Activated T-helper 1 cell treated with anti-CD3 and anti-CD28 coated beads, Interleukin-12 subunit alpha, Interleukin-12 subunit beta, Interleukin-2, Interleukin-4 antibody, amounts not matched to agents 30 ng/mL and 10 ng/mL and 1 ng/mL, durations not matched to agents 14 hours and 24 hours and 36 hours (primary cell): ENCODE data around the gene DLAT. TPM values are rescaled to one million over a fixed set of nuclear protein-coding genes. Genes with fewer than 3 reads are reported as not detected.

ENCODE experiments used
- DNase-seq: peaks from one replicate; pipeline ENCODE4 v3.0.0; 2021; ENCODE audit warnings: low spot score
- H3K27ac Mint-ChIP-seq: one replicate; pipeline ENCODE4 v1.8.0; 2021; ENCODE audit warnings: mild to moderate bottlenecking, mixed read lengths
- H3K27me3 Mint-ChIP-seq: one replicate; pipeline ENCODE4 v1.8.0; 2022; ENCODE audit warnings: mild to moderate bottlenecking, moderate library complexity, mixed read lengths; ENCODE audit not compliant: insufficient read depth
- H3K36me3 Mint-ChIP-seq: one replicate; pipeline ENCODE4 v1.8.0; 2021; ENCODE audit warnings: low read depth, mixed read lengths
- H3K4me1 Mint-ChIP-seq: one replicate; pipeline ENCODE4 v1.8.0; 2021; ENCODE audit warnings: low read depth, mixed read lengths
- H3K4me3 Mint-ChIP-seq: one replicate; pipeline ENCODE4 v1.8.0; 2021; ENCODE audit warnings: mild to moderate bottlenecking, moderate library complexity, mixed read lengths
- H3K9me3 Mint-ChIP-seq: one replicate; pipeline ENCODE4 v1.8.0; 2021; ENCODE audit warnings: mixed read lengths
- intact Hi-C: fragments of 100-400 bp; cut with micrococcal nuclease; formaldehyde crosslinking; loops from one replicate; pipeline ENCODE4 v1.15.1; 2024
- total RNA-seq: library from RNA; stranded (reverse); gene quantifications from 2 replicates; pipeline ENCODE4 v1.2.3, GENCODE V29; 2022

The DLAT gene
- total RNA-seq = 52.0 and 54.5 TPM in 2 replicates

GRCh38 chr11:112024773-112025678 lies at the start of gene DLAT:
TSS of gene DLAT (plus strand) at chr11:112025408. CDS start at chr11:112025473, 65 bp downstream.
- Mint-ChIP-seq H3K36me3 (peaks cover 33% of the 10 kb centered on the region), H3K9me3 (no peaks in the 10 kb centered on the region), H3K4me3 (peak within 1 kb of the TSS; percentile 95)

GRCh38 chr11:111976119-111976766 lies 49.0 kb upstream of the DLAT start:
- Mint-ChIP-seq H3K4me1 (no peaks in the 10 kb centered on the region), H3K4me3 (peak overlapping the region; percentile 67), H3K36me3 (peaks cover 5% of the 10 kb centered on the region), H3K9me3 (no peaks in the 10 kb centered on the region), H3K27ac (no peak overlapping the region), H3K27me3 (peaks cover 9% of the 10 kb centered on the region)
- no peak for DNase-seq
- intact Hi-C loops = no loop called here

More at GRCh38 chr11:112024773-112025678, at the start of gene DLAT:
- peak; percentile 80 for DNase-seq
- intact Hi-C loops = loop anchor here (1.0 to 5.0 kb wide), 9 partner anchors 49 to 258 kb away; partner anchors contain the start of genes ALG9, CFAP68, FDXACB1 and NKAPD1
- Mint-ChIP-seq H3K4me1 (peaks cover 14% of the 10 kb centered on the region), H3K27me3 (no peaks in the 10 kb centered on the region), H3K27ac (peak within 1 kb of the TSS; percentile 100)

- Mint-ChIP-seq H3K27me3 (peaks cover 9% of the 10 kb centered on the region), H3K9me3 (no peaks in the 10 kb centered on the region)
Measured at GRCh38 chr11:111976767-111977145, 48.5 kb upstream of the DLAT start.

GRCh38 chr11:111977146-111978027 lies 47.8 kb upstream of the DLAT start:
- Mint-ChIP-seq H3K27ac (no peak overlapping the region), H3K4me1 (peaks cover 9% of the 10 kb centered on the region), H3K4me3 (peak overlapping the region; percentile 74), H3K27me3 (peaks cover 9% of the 10 kb centered on the region), H3K9me3 (no peaks in the 10 kb centered on the region), H3K36me3 (peaks cover 7% of the 10 kb centered on the region)
- intact Hi-C loops = no loop called here
- no peak for DNase-seq

More at GRCh38 chr11:111976767-111977145, 48.5 kb upstream of the DLAT start:
- Mint-ChIP-seq H3K36me3 (peaks cover 5% of the 10 kb centered on the region), H3K4me1 (peaks cover 4% of the 10 kb centered on the region), H3K27ac (no peak overlapping the region), H3K4me3 (peak overlapping the region; percentile 56)
- intact Hi-C loops = no loop called here
- no peak for DNase-seq

- no peak overlapping the region for H3K27ac Mint-ChIP-seq
- H3K9me3 Mint-ChIP-seq = no peaks in the 10 kb centered on the region
- DNase-seq = no peak
- H3K36me3 Mint-ChIP-seq = peaks cover 9% of the 10 kb centered on the region
- H3K4me3 Mint-ChIP-seq = peak overlapping the region; percentile 74
- peaks cover 9% of the 10 kb centered on the region for H3K4me1 Mint-ChIP-seq
- peaks cover 9% of the 10 kb centered on the region for H3K27me3 Mint-ChIP-seq
- intact Hi-C loops = no loop called here
Measured at GRCh38 chr11:111978028-111978771, 47.0 kb upstream of the DLAT start.

GRCh38 chr11:111980062-111980461 lies 45.1 kb upstream of the DLAT start:
- Mint-ChIP-seq H3K9me3 (no peaks in the 10 kb centered on the region), H3K4me3 (no peak overlapping the region), H3K36me3 (peaks cover 11% of the 10 kb centered on the region), H3K4me1 (peaks cover 9% of the 10 kb centered on the region), H3K27ac (no peak overlapping the region), H3K27me3 (peaks cover 9% of the 10 kb centered on the region)
- no peak for DNase-seq
- intact Hi-C loops = no loop called here

- peaks cover 9% of the 10 kb centered on the region for H3K27me3 Mint-ChIP-seq
- intact Hi-C loops = no loop called here
- H3K4me3 Mint-ChIP-seq = no peak overlapping the region
Measured at GRCh38 chr11:111981270-111981669, 43.9 kb upstream of the DLAT start.

GRCh38 chr11:111982019-111982464 lies 43.2 kb upstream of the DLAT start:
- peaks cover 9% of the 10 kb centered on the region for H3K36me3 Mint-ChIP-seq
- peaks cover 9% of the 10 kb centered on the region for H3K4me1 Mint-ChIP-seq
- H3K27me3 Mint-ChIP-seq = peaks cover 6% of the 10 kb centered on the region
- DNase-seq = peak; percentile 34
- intact Hi-C loops = loop anchor here (1.0 to 2.0 kb wide), 4 partner anchors 51 to 111 kb away; partner anchors contain the start of genes ALG9, CFAP68 and FDXACB1
- no peak overlapping the region for H3K27ac Mint-ChIP-seq
- H3K9me3 Mint-ChIP-seq = no peaks in the 10 kb centered on the region
- H3K4me3 Mint-ChIP-seq = no peak overlapping the region

More at GRCh38 chr11:111981270-111981669, 43.9 kb upstream of the DLAT start:
- Mint-ChIP-seq H3K4me1 (peaks cover 9% of the 10 kb centered on the region), H3K9me3 (no peaks in the 10 kb centered on the region), H3K27ac (no peak overlapping the region), H3K36me3 (peaks cover 9% of the 10 kb centered on the region)
- no peak for DNase-seq

- intact Hi-C loops = loop anchor here (1.0 to 2.0 kb wide), 4 partner anchors 51 to 112 kb away; partner anchors contain the start of genes ALG9, CFAP68 and FDXACB1
- no peak overlapping the region for H3K27ac Mint-ChIP-seq
- peaks cover 9% of the 10 kb centered on the region for H3K4me1 Mint-ChIP-seq
- no peaks in the 10 kb centered on the region for H3K9me3 Mint-ChIP-seq
- H3K36me3 Mint-ChIP-seq = peaks cover 9% of the 10 kb centered on the region
- H3K4me3 Mint-ChIP-seq = no peak overlapping the region
- no peak for DNase-seq
- H3K27me3 Mint-ChIP-seq = peaks cover 6% of the 10 kb centered on the region
Measured at GRCh38 chr11:111982541-111983186, 42.5 kb upstream of the DLAT start.

- intact Hi-C loops = loop anchor here (2.0 kb wide), 1 partner anchor 113 kb away; the partner anchor contains the start of gene ALG9
- Mint-ChIP-seq H3K27ac (no peak overlapping the region), H3K9me3 (no peaks in the 10 kb centered on the region), H3K27me3 (peaks cover 2% of the 10 kb centered on the region), H3K36me3 (peaks cover 12% of the 10 kb centered on the region), H3K4me1 (peaks cover 9% of the 10 kb centered on the region), H3K4me3 (no peak overlapping the region)
- no peak for DNase-seq
Measured at GRCh38 chr11:111983187-111983986, 41.8 kb upstream of the DLAT start.

GRCh38 chr11:111986589-111986988 lies 38.6 kb upstream of the DLAT start:
- Mint-ChIP-seq H3K36me3 (peaks cover 14% of the 10 kb centered on the region), H3K27me3 (no peaks in the 10 kb centered on the region), H3K9me3 (no peaks in the 10 kb centered on the region), H3K4me1 (peaks cover 7% of the 10 kb centered on the region), H3K27ac (no peak overlapping the region), H3K4me3 (no peak overlapping the region)
- intact Hi-C loops = no loop called here
- no peak for DNase-seq
